ENCODE data around the gene DAZAP2. TPM values are rescaled to one million over a fixed set of nuclear protein-coding genes. Genes with fewer than 3 reads are reported as not detected.

The DAZAP2 gene
- total and polyA plus RNA-seq, 2 of the 13 experiments (the other 11 are each of a cell fraction or from before 2014, with no cell fraction given) = 64.5 to 222 TPM

GRCh38 chr12:51238510-51239334 is at the start of gene DAZAP2 (continued):
- TF ChIP-seq JARID2 (CRISPR knock-in tag; IDR thresholded peaks at IDR 0.05; ENCODE audit: insufficient replicate concordance) (no peak), E2F2 (CRISPR knock-in tag; IDR thresholded peaks at IDR 0.05; ENCODE audit: borderline replicate concordance) (peak; percentile 46; the same call in 1 of the 2 replicates), ZNF333 (CRISPR knock-in tag; IDR thresholded peaks at IDR 0.05; ENCODE audit: borderline replicate concordance) (0 out of 2 replicates have a peak, but pooled peaks have one; percentile 17), STAG1 (CRISPR knock-in tag; IDR thresholded peaks at IDR 0.05) (peak; percentile 18), ZBTB44 (CRISPR knock-in tag; IDR thresholded peaks at IDR 0.05) (no peak), RERE (CRISPR knock-in tag; IDR thresholded peaks at IDR 0.05; ENCODE audit: low read depth) (no peak), ZFP36 (IDR thresholded peaks at IDR 0.05; ENCODE audit: borderline replicate concordance, low read depth, low read length, partially characterized antibody) (no peak), ZBTB49 (CRISPR knock-in tag; IDR thresholded peaks at IDR 0.05; ENCODE audit: borderline replicate concordance) (no peak), SMAD9 (CRISPR knock-in tag; IDR thresholded peaks at IDR 0.05) (no peak), ZNF549 (CRISPR knock-in tag; IDR thresholded peaks at IDR 0.05) (peak; percentile 38; the same call in 1 of the 2 replicates), MIER2 (CRISPR knock-in tag; IDR thresholded peaks at IDR 0.05) (no peak), KDM3A (CRISPR knock-in tag; IDR thresholded peaks at IDR 0.05; ENCODE audit: low read depth) (no peak), ELF3 (CRISPR knock-in tag; IDR thresholded peaks at IDR 0.05) (peak; percentile 90), CBX1 (IDR thresholded peaks at IDR 0.05; ENCODE audit: low read depth) (no peak), BCL6 (CRISPR knock-in tag; IDR thresholded peaks at IDR 0.05) (no peak), CEBPB (IDR thresholded peaks at IDR 0.05; ENCODE audit: borderline replicate concordance, low read depth, low read length) (no peak)
- TF ChIP-seq, protein P1, sequence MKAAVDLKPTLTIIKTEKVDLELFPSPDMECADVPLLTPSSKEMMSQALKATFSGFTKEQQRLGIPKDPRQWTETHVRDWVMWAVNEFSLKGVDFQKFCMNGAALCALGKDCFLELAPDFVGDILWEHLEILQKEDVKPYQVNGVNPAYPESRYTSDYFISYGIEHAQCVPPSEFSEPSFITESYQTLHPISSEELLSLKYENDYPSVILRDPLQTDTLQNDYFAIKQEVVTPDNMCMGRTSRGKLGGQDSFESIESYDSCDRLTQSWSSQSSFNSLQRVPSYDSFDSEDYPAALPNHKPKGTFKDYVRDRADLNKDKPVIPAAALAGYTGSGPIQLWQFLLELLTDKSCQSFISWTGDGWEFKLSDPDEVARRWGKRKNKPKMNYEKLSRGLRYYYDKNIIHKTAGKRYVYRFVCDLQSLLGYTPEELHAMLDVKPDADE (CRISPR knock-in tag; IDR thresholded peaks at IDR 0.05) = peak; percentile 53; the same call in 1 of the 2 replicates

Measured in HepG2 (cell line).